Osteocyte (in vitro differentiated cells): ENCODE data around the gene KMT2B. TPM values are rescaled to one million over a fixed set of nuclear protein-coding genes. Genes with fewer than 3 reads are reported as not detected.

Experiments
- DNase-seq: peaks from one replicate; pipeline ENCODE4 v3.0.0; 2021; ENCODE audit warnings: mixed read lengths; ENCODE audit not compliant: unreplicated experiment; ENCODE audit errors: extremely low spot score
- H3K27ac Mint-ChIP-seq: one replicate; pipeline ENCODE4 v1.8.0; 2021; ENCODE audit warnings: mild to moderate bottlenecking, mixed read lengths; ENCODE audit not compliant: unreplicated experiment
- H3K27me3 Mint-ChIP-seq: one replicate; pipeline ENCODE4 v1.8.0; 2021; ENCODE audit warnings: mixed read lengths; ENCODE audit not compliant: unreplicated experiment
- H3K36me3 Mint-ChIP-seq: one replicate; pipeline ENCODE4 v1.8.0; 2021; ENCODE audit warnings: mixed read lengths; ENCODE audit not compliant: unreplicated experiment
- H3K4me1 Mint-ChIP-seq: one replicate; pipeline ENCODE4 v1.8.0; 2021; ENCODE audit warnings: mixed read lengths; ENCODE audit not compliant: unreplicated experiment
- H3K4me3 Mint-ChIP-seq: one replicate; pipeline ENCODE4 v1.8.0; 2021; ENCODE audit warnings: mild to moderate bottlenecking, moderate library complexity, mixed read lengths; ENCODE audit not compliant: unreplicated experiment
- H3K9me3 Mint-ChIP-seq: one replicate; pipeline ENCODE4 v1.8.0; 2021; ENCODE audit warnings: mixed read lengths; ENCODE audit not compliant: unreplicated experiment
- total RNA-seq: library from RNA; stranded (reverse); gene quantifications from 2 replicates; pipeline ENCODE4 v1.2.1, GENCODE V29; 2021
- TF ChIP-seq, protein P1 (sequence below): fragments of 200-600 bp; sonication (generic); IDR thresholded peaks from 2 replicates; pipeline ENCODE4 v1.5.0; 2021; ENCODE audit warnings: antibody characterized with exemption, mild to moderate bottlenecking, moderate library complexity

KMT2B gene
- total RNA-seq, 1 donor from 2014 or later: 45.1 TPM

DNA sequence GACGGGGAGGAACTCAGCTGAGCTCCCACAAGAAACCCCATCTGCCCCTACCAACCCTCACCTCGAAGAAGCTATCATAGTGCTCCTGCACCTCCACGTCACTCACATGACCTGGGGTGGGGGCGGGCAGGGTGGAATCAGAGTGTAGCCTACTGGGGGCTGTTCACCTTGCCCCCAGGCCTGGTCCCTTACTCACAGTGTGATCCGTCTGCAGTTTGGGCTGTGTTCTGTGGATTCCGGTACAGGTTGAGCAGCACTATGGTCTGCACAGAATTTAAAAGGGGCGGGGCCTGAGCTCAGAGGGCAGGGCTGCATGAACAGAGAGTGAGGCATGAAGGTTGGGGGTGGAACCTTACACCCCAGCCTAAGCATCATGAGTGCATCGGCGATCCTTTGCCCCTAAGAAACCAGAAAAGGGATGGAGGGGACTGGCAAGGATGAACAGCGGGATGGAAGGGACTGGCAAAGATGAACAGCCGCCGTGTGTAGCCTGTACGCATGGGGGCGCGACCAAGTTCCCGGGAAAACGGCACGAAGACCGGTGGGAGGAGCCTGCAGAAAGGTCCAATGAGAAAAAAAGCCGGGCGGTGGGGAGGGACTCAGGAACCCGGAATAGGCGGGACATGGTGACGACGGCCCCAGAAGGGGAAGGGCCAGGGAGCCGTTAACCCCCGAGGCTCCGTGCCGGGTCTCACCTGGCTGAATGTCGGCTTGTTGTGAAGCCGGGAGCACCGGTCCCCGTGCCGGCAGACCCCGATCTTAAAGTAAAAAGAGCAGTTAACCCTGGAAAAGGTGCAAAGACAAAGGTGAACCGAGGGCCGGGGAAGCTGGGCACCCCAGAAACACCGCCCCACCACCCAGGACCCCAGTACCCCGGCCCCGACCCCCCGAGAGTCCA is 26.9 kb downstream of the KMT2B start:
- H3K9me3 Mint-ChIP-seq: no peaks in the 10 kb centered on the region
- H3K27me3 Mint-ChIP-seq: no peaks in the 10 kb centered on the region
- TF ChIP-seq, protein P1, sequence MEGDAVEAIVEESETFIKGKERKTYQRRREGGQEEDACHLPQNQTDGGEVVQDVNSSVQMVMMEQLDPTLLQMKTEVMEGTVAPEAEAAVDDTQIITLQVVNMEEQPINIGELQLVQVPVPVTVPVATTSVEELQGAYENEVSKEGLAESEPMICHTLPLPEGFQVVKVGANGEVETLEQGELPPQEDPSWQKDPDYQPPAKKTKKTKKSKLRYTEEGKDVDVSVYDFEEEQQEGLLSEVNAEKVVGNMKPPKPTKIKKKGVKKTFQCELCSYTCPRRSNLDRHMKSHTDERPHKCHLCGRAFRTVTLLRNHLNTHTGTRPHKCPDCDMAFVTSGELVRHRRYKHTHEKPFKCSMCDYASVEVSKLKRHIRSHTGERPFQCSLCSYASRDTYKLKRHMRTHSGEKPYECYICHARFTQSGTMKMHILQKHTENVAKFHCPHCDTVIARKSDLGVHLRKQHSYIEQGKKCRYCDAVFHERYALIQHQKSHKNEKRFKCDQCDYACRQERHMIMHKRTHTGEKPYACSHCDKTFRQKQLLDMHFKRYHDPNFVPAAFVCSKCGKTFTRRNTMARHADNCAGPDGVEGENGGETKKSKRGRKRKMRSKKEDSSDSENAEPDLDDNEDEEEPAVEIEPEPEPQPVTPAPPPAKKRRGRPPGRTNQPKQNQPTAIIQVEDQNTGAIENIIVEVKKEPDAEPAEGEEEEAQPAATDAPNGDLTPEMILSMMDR: peak; percentile 56
- peak overlapping the region; percentile 98 for H3K4me3 Mint-ChIP-seq
- peaks cover 48% of the 10 kb centered on the region for H3K4me1 Mint-ChIP-seq
- peaks cover 4% of the 10 kb centered on the region for H3K36me3 Mint-ChIP-seq
- H3K27ac Mint-ChIP-seq: peak overlapping the region; percentile 100
- peak; percentile 98 for DNase-seq

DNA sequence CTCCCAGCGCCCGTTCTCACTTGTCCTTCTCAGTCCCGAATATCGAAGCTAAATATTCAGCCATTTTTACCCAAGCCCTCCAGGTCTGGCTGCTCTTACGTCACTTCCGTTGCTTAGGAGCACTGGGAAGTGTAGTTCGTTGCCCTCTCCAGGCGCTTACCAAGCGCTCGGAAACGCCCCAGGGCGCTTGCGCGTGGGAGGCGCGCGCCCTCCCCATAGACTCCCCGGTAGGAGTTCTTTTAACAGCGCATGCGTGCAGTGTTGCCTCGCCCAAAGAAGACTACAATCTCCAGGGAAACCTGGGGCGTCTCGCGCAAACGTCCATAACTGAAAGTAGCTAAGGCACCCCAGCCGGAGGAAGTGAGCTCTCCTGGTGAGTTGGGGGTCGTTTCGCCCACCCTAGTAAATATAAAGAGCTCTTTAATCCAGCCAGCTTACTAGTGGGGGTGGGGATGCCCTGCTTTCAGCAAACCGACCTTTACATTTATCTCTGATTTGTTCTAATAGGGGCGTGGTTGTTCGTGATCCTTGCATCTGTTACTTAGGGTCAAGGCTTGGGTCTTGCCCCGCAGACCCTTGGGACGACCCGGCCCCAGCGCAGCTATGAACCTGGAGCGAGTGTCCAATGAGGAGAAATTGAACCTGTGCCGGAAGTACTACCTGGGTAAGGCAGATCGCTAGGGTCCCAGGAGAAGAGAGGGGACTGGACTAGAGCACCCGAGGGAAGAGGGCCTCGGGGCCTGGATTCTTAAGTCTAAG is 27.7 kb downstream of the KMT2B start, which contains the start of the genes PSENEN and U2AF1L4:
TSS of gene PSENEN (plus strand) at position 324 of the 759 bp plus-strand sequence. CDS start at position 604, 280 bp downstream.
TSS of gene U2AF1L4 (minus strand) at position 91 of the 759 bp plus-strand sequence. CDS start at position 64, 27 bp downstream.
- H3K4me3 Mint-ChIP-seq: peak within 1 kb of the TSS; percentile 98
- H3K27ac Mint-ChIP-seq: peak within 1 kb of the TSS; percentile 100
- H3K4me1 Mint-ChIP-seq: peaks cover 53% of the 10 kb centered on the region
- H3K9me3 Mint-ChIP-seq: no peaks in the 10 kb centered on the region
- H3K36me3 Mint-ChIP-seq: peaks cover 4% of the 10 kb centered on the region
- TF ChIP-seq, protein P1: no peak
- DNase-seq: peak; percentile 99
- no peaks in the 10 kb centered on the region for H3K27me3 Mint-ChIP-seq

DNA sequence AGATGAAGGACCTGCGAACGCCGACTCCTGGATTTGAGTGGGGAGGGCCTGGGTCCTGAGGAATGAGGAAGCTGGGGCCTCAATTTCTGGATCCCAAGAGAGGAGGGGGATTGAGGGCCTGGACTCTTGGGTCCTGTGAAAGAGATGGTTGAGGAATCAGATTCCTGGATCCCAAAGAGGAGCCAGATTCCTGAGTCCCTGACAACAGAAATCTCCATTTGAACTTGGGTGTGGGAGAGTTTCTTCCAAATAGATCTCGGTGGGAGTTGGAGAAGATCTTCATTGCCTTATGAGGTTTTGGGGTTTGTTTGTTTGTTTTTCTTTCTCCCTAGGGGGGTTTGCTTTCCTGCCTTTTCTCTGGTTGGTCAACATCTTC is 28.3 kb downstream of the KMT2B start:
- peaks cover 48% of the 10 kb centered on the region for H3K4me1 Mint-ChIP-seq
- H3K36me3 Mint-ChIP-seq: peaks cover 4% of the 10 kb centered on the region
- peak overlapping the region; percentile 98 for H3K4me3 Mint-ChIP-seq
- no peaks in the 10 kb centered on the region for H3K27me3 Mint-ChIP-seq
- peak overlapping the region; percentile 100 for H3K27ac Mint-ChIP-seq
- no peaks in the 10 kb centered on the region for H3K9me3 Mint-ChIP-seq
- TF ChIP-seq, protein P1: no peak
- no peak for DNase-seq

DNA sequence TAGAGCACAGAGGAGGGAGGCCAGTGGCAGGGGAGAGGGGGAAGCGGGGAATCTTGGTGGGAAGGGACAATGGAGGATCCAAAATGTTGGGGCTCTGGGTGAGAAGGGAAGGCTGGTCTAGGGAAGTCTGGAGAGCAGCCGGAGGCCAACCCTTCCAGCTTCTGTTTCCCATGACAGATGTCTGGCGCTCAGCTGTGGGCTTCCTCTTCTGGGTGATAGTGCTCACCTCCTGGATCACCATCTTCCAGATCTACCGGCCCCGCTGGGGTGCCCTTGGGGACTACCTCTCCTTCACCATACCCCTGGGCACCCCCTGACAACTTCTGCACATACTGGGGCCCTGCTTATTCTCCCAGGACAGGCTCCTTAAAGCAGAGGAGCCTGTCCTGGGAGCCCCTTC is 28.7 kb downstream of the KMT2B start:
- peaks cover 46% of the 10 kb centered on the region for H3K4me1 Mint-ChIP-seq
- H3K36me3 Mint-ChIP-seq: peaks cover 4% of the 10 kb centered on the region
- TF ChIP-seq, protein P1: no peak
- peak overlapping the region; percentile 100 for H3K27ac Mint-ChIP-seq
- H3K27me3 Mint-ChIP-seq: no peaks in the 10 kb centered on the region
- H3K4me3 Mint-ChIP-seq: peak overlapping the region; percentile 98
- DNase-seq: no peak
- no peaks in the 10 kb centered on the region for H3K9me3 Mint-ChIP-seq
